Activated T-cell treated with anti-CD3 and anti-CD28 coated beads, Interleukin-2, amount 50 U/mL, for 4 hours (primary cell): ENCODE results near the gene DHRS9. TPM values are rescaled to one million over a fixed set of nuclear protein-coding genes. Genes with fewer than 3 reads are reported as not detected.
"Not testable (repeated sequence)": the region's sequence is repeated elsewhere in the genome, so short reads cannot be mapped to it uniquely, and the experiment has no call there.

Experiments
- ATAC-seq, 2 donors: fragments of 200-7000 bp; cut with Tn5 transposase; one replicate each; pipeline ENCODE4 v1.10.0; 2021
- DNase-seq: peaks from one replicate; pipeline ENCODE4 v3.0.0-alpha.2; 2020
- H3K27me3 Mint-ChIP-seq: one replicate; pipeline ENCODE4 v1.8.0; 2021; ENCODE audit warnings: low read depth, mixed read lengths
- H3K36me3 Mint-ChIP-seq: one replicate; pipeline ENCODE4 v1.8.0; 2022; ENCODE audit warnings: mixed read lengths; ENCODE audit not compliant: insufficient read depth
- H3K4me1 Mint-ChIP-seq: one replicate; pipeline ENCODE4 v1.8.0; 2021; ENCODE audit warnings: low read depth, mixed read lengths
- H3K4me3 Mint-ChIP-seq: one replicate; pipeline ENCODE4 v1.8.0; 2021; ENCODE audit warnings: mild to moderate bottlenecking, moderate library complexity, mixed read lengths
- H3K9me3 Mint-ChIP-seq: one replicate; pipeline ENCODE4 v1.8.0; 2021; ENCODE audit warnings: mixed read lengths
- total RNA-seq, 3 donors: library from RNA; stranded (reverse); gene quantifications; one replicate each; pipeline ENCODE4 v1.2.1, GENCODE V29; 2021

The DHRS9 gene
- total RNA-seq, 3 donors from 2014 or later: 3.6 to 4.6 (median 3.9) TPM

DNA sequence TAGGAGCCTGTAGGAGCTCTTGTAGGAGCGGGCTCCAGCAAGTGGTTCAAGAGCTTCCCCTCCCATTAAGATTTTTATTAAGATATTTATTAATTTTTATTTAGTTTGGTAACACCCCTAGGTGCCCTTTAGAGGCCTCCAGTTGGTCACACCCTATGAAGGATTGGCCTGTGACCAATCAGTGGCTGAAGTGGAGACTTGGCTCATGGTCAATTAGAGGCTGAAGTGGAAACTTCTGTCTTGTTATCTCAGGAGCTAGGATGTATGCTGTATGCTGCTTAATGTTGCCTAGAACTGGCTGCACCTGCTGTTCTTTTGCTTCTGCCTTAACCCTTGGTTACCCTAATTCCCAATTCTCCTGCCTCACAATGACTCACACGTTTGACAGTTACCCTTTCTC, 48.7 kb downstream of the DHRS9 start:
- Mint-ChIP-seq H3K36me3 (no peaks in the 10 kb centered on the region), H3K27me3 (peaks cover 8% of the 10 kb centered on the region), H3K4me3 (no peak overlapping the region), H3K9me3 (no peaks in the 10 kb centered on the region), H3K4me1 (no peaks in the 10 kb centered on the region)
- no peak for DNase-seq
- no peak for ATAC-seq

DNA sequence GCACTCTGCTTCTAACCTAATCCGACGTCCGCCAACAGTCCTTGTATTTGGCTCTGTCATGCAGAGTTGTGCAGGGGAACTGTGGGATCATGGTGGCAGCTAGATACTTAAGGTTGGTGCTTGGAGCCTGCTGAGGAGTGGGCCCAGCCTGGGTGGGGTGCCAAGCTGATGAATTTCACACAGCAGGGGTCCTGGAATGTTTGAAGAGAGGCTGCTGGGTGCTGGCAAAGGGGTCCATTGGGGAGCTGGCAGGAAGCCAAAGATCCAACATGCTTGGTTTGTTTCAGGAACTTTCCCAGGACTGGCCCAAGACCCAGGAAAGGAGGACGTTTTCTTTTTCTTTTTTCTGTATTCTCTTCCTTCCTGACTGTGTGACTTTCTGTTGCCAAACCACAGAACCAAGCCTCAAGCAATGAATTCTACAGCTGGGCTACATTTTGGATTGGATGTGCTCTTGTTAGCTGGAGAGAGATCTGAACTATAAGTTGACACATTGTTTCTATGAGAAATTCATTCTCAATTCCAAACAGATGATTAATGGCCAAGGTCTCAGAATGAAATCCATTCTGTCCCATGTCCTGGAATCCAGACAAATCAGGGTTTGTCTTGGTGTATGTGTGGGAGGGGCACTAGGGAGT, 49.9 kb downstream of the DHRS9 start:
- Mint-ChIP-seq H3K36me3 (no peaks in the 10 kb centered on the region), H3K4me1 (no peaks in the 10 kb centered on the region), H3K4me3 (no peak overlapping the region), H3K9me3 (no peaks in the 10 kb centered on the region), H3K27me3 (peaks cover 8% of the 10 kb centered on the region)
- ATAC-seq (no peak), DNase-seq (no peak)

DNA sequence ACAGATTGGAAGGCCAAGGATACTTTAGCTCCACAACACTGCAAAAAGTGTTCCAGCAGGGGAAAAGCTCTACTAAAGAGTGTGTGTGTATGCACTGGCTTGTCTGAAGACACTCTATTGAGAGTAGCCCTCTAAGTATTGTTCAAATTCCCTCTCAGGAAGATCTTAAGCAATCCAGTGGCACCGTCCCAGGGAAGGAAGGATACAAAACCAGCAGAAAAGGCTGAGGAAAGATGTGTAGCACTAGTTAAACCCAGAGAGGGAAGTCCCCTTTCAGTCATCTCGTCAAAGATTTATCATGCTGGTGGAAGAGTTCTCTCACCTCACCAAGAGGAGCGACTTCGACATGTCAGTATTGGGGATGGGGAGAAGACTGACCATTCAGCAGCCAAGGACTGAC, 50.5 kb downstream of the DHRS9 start:
- Mint-ChIP-seq H3K4me1 (no peaks in the 10 kb centered on the region), H3K4me3 (no peak overlapping the region), H3K27me3 (peaks cover 8% of the 10 kb centered on the region), H3K36me3 (no peaks in the 10 kb centered on the region), H3K9me3 (no peaks in the 10 kb centered on the region)
- ATAC-seq (no peak), DNase-seq (no peak)

DNA sequence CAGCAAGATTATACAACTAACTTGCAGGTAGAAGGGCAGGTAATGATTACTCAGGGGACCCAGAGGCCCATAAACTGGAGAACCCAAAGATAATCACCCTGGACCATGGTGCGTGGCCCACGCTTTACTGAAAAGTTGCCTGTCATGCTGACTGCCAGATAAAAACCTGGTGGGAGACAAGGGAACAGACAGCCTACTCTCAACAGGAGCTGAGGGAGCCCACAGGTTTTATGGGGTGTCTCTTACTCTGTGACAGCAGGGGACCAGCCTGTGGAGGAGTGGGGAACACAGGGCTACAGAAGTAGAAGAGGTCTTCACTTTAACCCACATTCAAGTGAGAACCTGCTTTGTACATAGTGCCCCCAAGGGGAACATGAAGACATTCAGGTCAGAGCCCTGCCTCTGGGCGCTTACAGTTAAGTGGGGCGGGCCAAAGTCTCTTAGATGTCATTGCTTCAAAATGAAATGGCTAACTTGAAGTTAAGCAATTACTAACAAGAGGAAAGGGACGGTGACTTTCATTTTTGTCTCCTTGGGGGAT, 60.4 kb downstream of the DHRS9 start:
- no peak for DNase-seq
- Mint-ChIP-seq H3K4me3 (no peak overlapping the region), H3K36me3 (no peaks in the 10 kb centered on the region), H3K9me3 (no peaks in the 10 kb centered on the region), H3K4me1 (no peaks in the 10 kb centered on the region), H3K27me3 (no peaks in the 10 kb centered on the region)
- no peak for ATAC-seq

DNA sequence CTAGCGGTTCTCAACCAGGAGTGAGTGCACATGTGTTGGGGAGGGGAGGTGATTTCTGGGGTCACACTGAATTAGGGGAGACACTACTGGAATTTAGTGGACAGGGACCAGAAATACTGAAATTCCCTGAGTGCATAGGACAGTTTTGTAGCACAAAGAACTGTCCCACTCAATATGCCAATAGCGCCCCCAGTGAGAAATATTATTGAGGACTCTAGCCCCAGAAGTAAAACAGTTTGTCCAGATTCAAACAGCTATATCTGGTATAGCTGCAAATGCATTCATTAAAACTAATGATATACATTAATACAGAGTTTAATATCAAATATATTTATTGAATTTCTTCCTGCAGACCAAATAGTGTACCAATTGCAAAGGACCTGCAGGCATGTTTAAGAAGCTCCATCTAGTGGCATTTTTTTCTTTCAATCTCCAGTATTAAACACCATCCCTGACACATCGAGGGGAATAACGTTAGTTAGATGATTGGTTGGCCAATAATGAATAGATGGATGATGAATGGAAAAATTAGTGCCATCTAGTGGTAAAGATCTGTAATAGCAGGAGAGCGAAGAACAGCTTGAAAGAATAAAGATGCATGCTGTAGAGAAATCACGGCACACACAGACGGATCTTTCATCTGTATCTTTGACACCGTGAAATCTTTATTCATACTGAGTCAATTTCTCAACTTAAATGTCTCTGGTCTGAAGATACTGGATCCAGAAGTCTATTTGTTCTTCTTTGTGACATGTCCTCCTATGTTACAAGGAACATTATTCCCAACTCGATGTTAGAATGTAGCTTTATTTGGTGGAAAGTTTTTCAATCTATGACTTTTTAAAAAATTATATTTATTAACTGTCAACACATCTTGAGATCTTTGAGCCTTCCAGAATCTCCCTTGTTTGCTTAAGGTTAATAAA, 62.5 kb downstream of the DHRS9 start:
- no peak overlapping the region for H3K4me3 Mint-ChIP-seq
- H3K27me3 Mint-ChIP-seq: no peaks in the 10 kb centered on the region
- no peak for DNase-seq
- no peaks in the 10 kb centered on the region for H3K9me3 Mint-ChIP-seq
- ATAC-seq: peak; percentile 95 to 99
- no peaks in the 10 kb centered on the region for H3K4me1 Mint-ChIP-seq
- H3K36me3 Mint-ChIP-seq: no peaks in the 10 kb centered on the region

DNA sequence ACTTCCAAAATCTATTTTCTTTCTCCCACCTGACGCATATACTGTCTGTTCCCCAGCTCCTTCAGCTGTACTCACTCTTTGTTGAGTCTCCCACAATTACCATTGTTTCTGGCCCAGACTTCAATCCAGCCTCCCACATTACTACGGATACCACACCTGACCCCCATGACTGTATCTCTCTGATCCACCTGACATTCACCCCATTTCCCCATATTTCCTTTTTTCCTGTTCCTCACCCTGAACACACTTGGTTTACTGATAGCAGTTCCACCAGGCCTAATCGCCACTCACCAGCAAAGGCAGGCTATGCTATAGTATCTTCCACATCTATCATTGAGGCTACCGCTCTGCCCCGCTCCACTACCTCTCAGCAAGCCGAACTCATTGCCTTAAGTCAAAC, 64.9 kb downstream of the DHRS9 start:
- H3K4me1 Mint-ChIP-seq, ATAC-seq, H3K36me3 Mint-ChIP-seq, H3K27me3 Mint-ChIP-seq, H3K4me3 Mint-ChIP-seq, DNase-seq, H3K9me3 Mint-ChIP-seq: not testable (repeated sequence)

DNA sequence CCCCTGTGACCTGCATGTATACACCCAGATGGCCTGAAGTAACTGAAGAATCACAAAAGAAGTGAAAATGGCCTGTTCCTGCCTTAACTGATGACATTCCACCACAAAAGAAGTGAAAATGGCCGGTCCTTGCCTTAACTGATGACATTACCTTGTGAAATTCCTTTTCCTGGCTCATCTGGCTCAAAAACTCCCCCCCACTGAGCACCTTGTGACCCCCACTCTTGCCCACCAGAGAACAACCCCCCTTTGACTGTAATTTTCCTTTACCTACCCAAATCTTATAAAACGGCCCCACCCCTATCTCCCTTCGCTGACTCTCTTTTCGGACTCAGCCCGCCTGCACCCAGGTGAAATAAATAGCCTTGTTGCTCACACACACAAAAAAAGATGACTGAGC, 67.1 kb downstream of the DHRS9 start:
- H3K27me3 Mint-ChIP-seq, H3K4me1 Mint-ChIP-seq, ATAC-seq, H3K36me3 Mint-ChIP-seq, H3K9me3 Mint-ChIP-seq, DNase-seq, H3K4me3 Mint-ChIP-seq: not testable (repeated sequence)

DNA sequence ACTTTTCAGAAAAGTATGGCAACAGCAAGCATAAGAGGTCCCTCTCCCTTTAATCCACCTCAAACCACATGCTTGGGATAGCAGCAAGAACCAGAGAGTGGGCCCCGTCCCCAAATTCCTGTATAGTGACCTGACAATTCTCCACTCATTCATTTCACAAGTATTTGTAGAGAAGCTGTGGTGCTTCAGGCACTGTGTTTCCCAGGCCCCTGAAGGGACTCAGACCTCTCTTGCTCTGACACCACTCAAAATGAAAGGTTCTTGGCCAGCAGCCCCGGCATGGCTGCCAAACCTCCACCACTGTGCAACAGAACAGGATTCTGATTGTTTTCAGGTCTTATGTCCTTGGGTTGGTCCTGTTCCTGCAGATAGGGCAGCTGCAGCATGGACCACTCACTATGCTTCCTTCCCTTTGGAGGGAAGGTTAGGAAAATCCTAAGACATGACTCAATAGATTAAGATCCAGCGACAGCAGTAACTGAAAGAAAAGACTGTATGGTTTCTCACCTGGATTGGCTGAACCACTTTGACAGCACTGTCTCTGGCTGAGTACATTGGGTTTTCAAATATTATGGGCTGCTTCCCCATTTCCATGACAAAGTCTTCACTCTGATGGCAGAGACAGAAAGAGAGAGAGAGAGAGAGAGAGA, 67.6 kb downstream of the DHRS9 start:
- Mint-ChIP-seq H3K9me3 (no peaks in the 10 kb centered on the region), H3K4me3 (no peak overlapping the region), H3K36me3 (no peaks in the 10 kb centered on the region), H3K27me3 (no peaks in the 10 kb centered on the region), H3K4me1 (no peaks in the 10 kb centered on the region)
- DNase-seq (no peak), ATAC-seq (no peak)

DNA sequence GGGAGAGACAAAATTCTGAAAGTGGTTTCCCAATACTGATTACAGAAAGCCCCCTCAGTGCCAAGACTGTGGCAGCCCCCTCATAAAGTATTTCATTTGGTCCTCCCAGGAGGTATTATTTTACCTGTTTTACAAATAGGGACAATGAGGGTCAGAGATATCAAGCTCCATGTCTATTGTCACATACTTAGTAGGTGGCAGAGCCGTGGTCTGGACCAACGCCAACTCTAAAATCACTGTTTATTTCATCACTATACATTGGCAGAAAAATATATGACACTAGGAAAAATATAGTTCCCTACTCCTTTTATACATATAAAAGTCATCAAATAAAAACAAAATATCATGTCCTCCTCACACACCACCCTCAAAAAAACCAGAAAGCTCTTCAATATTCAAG, 68.6 kb downstream of the DHRS9 start:
- no peaks in the 10 kb centered on the region for H3K36me3 Mint-ChIP-seq
- no peak for DNase-seq
- no peaks in the 10 kb centered on the region for H3K4me1 Mint-ChIP-seq
- H3K9me3 Mint-ChIP-seq: no peaks in the 10 kb centered on the region
- H3K4me3 Mint-ChIP-seq: no peak overlapping the region
- no peaks in the 10 kb centered on the region for H3K27me3 Mint-ChIP-seq
- no peak for ATAC-seq

DNA sequence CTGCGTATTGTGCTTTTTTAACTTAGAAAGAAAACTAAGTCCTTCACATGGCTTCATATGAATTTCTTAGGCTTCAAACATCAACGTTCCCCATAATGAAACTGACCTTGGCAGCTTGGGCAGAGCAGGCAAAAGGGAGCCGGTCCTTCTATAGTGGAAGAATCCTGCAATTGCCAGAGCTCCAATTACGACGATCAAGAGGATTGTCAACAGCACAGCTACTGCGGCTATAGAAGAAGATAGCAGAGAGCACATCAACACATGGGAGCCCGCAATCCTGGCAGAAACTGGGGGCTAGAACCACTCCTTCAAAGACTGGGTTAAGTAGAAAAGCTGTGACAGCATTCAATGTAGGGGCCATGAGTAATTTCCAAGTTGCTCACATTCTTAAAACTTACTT, 69.8 kb downstream of the DHRS9 start:
- H3K4me1 Mint-ChIP-seq: no peaks in the 10 kb centered on the region
- DNase-seq (no peak), ATAC-seq (no peak)
- H3K9me3 Mint-ChIP-seq: no peaks in the 10 kb centered on the region
- H3K27me3 Mint-ChIP-seq: no peaks in the 10 kb centered on the region
- no peak overlapping the region for H3K4me3 Mint-ChIP-seq
- no peaks in the 10 kb centered on the region for H3K36me3 Mint-ChIP-seq

DNA sequence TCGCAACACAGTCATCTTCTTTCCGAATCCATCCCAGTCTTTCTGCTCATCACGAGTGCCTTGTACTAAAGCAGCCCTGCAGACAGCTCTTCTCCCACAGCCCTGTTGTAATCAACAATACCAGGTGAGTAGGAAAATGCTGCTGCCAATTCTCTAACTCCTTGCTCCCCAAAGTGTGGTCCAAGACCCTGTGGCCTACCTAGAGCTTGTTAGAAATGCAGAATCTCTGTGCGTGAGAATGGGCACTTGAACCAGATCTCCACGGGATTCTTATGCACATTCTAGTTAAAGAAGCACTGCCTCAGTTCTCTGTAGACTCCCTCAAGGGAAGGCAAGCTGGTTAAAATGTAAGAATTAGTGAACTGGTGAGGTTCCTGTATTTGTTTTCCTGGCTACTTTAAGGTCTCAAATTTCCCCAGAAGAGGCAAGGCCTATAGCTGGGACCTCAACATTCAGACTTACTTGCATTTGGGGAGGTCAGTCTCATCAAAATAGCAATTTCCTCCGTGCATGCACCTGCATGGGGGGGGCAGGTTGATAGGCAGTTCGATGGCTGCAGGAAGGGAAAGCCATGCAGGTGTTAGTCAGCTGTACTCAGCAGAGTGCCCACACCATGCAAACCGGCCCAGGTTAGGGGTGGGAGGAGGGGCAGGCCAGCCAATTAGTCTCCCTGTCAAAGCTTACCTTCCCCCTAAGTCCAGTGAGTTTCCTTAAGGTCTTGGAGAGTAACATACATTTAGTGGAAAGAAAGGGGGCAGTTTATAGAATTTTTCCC, 70.8 kb downstream of the DHRS9 start:
- H3K4me1 Mint-ChIP-seq: no peaks in the 10 kb centered on the region
- H3K9me3 Mint-ChIP-seq: no peaks in the 10 kb centered on the region
- DNase-seq (no peak), ATAC-seq (no peak)
- no peak overlapping the region for H3K4me3 Mint-ChIP-seq
- no peaks in the 10 kb centered on the region for H3K27me3 Mint-ChIP-seq
- no peaks in the 10 kb centered on the region for H3K36me3 Mint-ChIP-seq

DNA sequence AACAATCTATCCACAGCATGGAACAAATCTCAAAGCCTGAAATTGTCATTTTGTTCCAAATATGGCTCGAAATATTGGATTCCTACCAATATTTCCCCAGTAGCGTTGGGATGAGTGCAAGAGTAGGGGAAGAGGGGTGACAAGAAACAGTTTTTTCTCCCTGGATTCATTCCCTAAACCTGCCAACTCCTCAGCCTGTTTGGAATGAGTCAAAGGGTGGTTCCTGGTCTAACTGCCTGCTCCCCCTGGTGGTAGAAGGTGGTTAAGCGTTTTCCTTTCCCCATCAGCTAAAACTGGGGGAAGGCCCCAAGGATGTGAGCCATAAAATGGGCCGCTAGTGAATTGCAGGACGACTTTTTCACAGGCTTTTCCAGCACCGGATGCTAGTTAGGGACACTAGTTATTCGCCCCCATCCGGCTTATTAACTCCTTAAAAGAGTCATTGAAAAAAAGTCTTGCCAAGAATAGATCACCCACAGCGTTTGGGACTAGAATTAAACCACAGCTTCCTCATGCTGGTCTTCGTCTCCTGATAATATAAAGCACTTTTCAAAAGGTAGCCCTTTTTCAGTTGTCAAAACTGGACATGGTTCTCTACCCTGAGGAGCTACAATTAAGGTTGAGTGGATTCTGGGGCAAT, 72.5 kb downstream of the DHRS9 start:
- ATAC-seq (peak; percentile 60 to 62), DNase-seq (peak; percentile 59)
- Mint-ChIP-seq H3K4me3 (no peak overlapping the region), H3K9me3 (no peaks in the 10 kb centered on the region), H3K27me3 (no peaks in the 10 kb centered on the region), H3K4me1 (no peaks in the 10 kb centered on the region), H3K36me3 (no peaks in the 10 kb centered on the region)

DNA sequence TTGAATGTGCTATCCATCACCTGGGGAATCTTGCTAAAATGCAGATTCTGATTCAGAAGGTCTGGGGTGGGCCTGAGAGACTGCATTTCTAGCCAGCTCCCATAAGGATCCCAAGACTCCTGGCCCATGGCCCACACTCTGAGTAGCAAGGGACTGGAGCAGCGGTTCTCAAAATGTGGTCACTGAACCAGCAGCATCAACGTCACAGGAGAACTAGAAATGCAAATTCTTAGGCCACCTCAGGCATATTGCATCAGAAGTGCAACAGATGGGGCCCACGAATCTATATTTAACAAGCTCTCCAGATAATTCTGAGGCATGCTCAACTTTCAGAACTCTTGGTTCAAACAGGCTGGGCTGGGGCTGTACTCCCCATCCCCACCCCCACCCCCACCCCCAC, 74.6 kb downstream of the DHRS9 start:
- H3K4me1 Mint-ChIP-seq: no peaks in the 10 kb centered on the region

More for the DNA sequence above, 74.6 kb downstream of the DHRS9 start:
- Mint-ChIP-seq H3K36me3 (no peaks in the 10 kb centered on the region), H3K4me3 (no peak overlapping the region), H3K9me3 (no peaks in the 10 kb centered on the region), H3K27me3 (no peaks in the 10 kb centered on the region)
- ATAC-seq: no peak
- DNase-seq: no peak
